A549 (cell line): ENCODE data around the gene SLC25A28. TPM values are rescaled to one million over a fixed set of nuclear protein-coding genes. Genes with fewer than 3 reads are reported as not detected.

ENCODE experiments used
- ATAC-seq, 2 experiments: fragments of 200-7000 bp in 1 of 2; fragments of >200 bp in 1 of 2; cut with Nextera tagmentation in 1 of 2; cut with Tn5 transposase in 1 of 2; 3 replicates each; pipeline versions ENCODE4 v1.8.0 to v1.9.1; 2018 to 2020; ENCODE audit warnings: mild to moderate bottlenecking in 1 of 2, moderate library complexity in 1 of 2
- CTCF ChIA-PET: fragments of 300-600 bp; sonication (Branson Sonifier 250); formaldehyde crosslinking; extraction: SDS; loops from one replicate; lab custom pipeline; 2021; ENCODE audit warnings: antibody characterized with exemption, inconsistent platforms; lab: Yijun Ruan, JAX
- POLR2A ChIA-PET: fragments of 350-600 bp; formaldehyde crosslinking; extraction: SDS; loops from one replicate; lab custom pipeline; 2021; ENCODE audit warnings: antibody characterized with exemption, inconsistent platforms; lab: Yijun Ruan, JAX
- DNase-seq, 2 experiments: peaks; one replicate each; pipeline versions ENCODE4 v3.0.0 to v3.0.0-alpha.2; 2011 to 2016; ENCODE audit warnings: low read depth in 1 of 2, low spot score in 1 of 2
- FAIRE-seq: peaks from 2 replicates; lab custom pipeline; 2011; peaks lifted over from hg19 to GRCh38; lab: Jason Lieb, UNC
- H3K27ac ChIP-seq, 2 experiments: fragments of >200 bp; sonication (Bioruptor Twin); formaldehyde crosslinking; 3 replicates each; pipeline ENCODE4 v1.5.1; 2016 to 2017
- H3K4me1 ChIP-seq: fragments of >200 bp; sonication (Bioruptor Twin); formaldehyde crosslinking; 3 replicates; pipeline ENCODE4 v1.6.1; 2016
- H3K4me2 ChIP-seq: fragments of >200 bp; sonication (Bioruptor Twin); formaldehyde crosslinking; 3 replicates; pipeline ENCODE4 v1.6.1; 2016
- H3K4me3 ChIP-seq: fragments of >200 bp; sonication (Bioruptor Twin); formaldehyde crosslinking; 3 replicates; pipeline ENCODE4 v1.5.1; 2016
- H3K9me3 ChIP-seq: fragments of >200 bp; sonication (Bioruptor Twin); formaldehyde crosslinking; 3 replicates; pipeline ENCODE4 v1.6.1; 2016
- BHLHE40 ChIP-seq: IDR thresholded peaks from 2 replicates; pipeline ENCODE4 v1.6.1; 2012; ENCODE audit warnings: low read depth, low read length, inconsistent platforms
- CBX2 ChIP-seq: fragments of 200-600 bp; sonication (generic); IDR thresholded peaks from 2 replicates; pipeline ENCODE4 v1.6.1; 2016; ENCODE audit warnings: low read depth, mild to moderate bottlenecking, borderline replicate concordance
- CEBPB ChIP-seq, 2 experiments: fragments of >200 bp in 1 of 2; sonication (Bioruptor Twin) in 1 of 2; formaldehyde crosslinking in 1 of 2; IDR thresholded peaks; 2 replicates each; pipeline ENCODE4 v1.6.1; 2012 to 2016
- CTCF ChIP-seq: fragments of >200 bp; sonication (Bioruptor Twin); formaldehyde crosslinking; IDR thresholded peaks from 3 replicates; pipeline ENCODE4 v1.5.1; 2016
- E2F6 ChIP-seq: IDR thresholded peaks from 2 replicates; pipeline ENCODE4 v1.6.1; 2012; ENCODE audit warnings: low read depth, borderline replicate concordance
- EHF ChIP-seq: fragments of 250-450 bp; sonication (Bioruptor Pico); IDR thresholded peaks from 2 replicates; pipeline ENCODE4 v1.5.0; 2020; ENCODE audit warnings: mild to moderate bottlenecking
- ELK1 ChIP-seq: fragments of 150-350 bp; IDR thresholded peaks from 2 replicates; pipeline ENCODE4 v1.6.1; 2014; ENCODE audit warnings: low read depth, mild to moderate bottlenecking, low read length
- FOXS1 ChIP-seq: fragments of 250-450 bp; sonication (Bioruptor Pico); IDR thresholded peaks from 2 replicates; pipeline ENCODE4 v1.5.0; 2020; ENCODE audit warnings: mild to moderate bottlenecking, moderate library complexity
- HMGXB4 ChIP-seq: fragments of 250-450 bp; sonication (Bioruptor Pico); IDR thresholded peaks from 2 replicates; pipeline ENCODE4 v1.5.0; 2021; ENCODE audit warnings: mild to moderate bottlenecking, moderate library complexity, borderline replicate concordance
- HOXB13 ChIP-seq: fragments of 250-450 bp; sonication (Bioruptor Pico); IDR thresholded peaks from 2 replicates; pipeline ENCODE4 v1.5.0; 2020; ENCODE audit warnings: low read depth, mild to moderate bottlenecking, moderate library complexity
- JUNB ChIP-seq: fragments of >200 bp; sonication (Bioruptor Twin); formaldehyde crosslinking; IDR thresholded peaks from 2 replicates; pipeline ENCODE4 v1.6.1; 2016
- KDM5A ChIP-seq: fragments of 200-600 bp; sonication (generic); IDR thresholded peaks from 2 replicates; pipeline ENCODE4 v1.6.1; 2016; ENCODE audit warnings: antibody characterized with exemption, mild to moderate bottlenecking
- MAFK ChIP-seq: fragments of 450-650 bp; IDR thresholded peaks from 2 replicates; pipeline ENCODE4 v1.6.1; 2014; ENCODE audit not compliant: partially characterized antibody
- MYC ChIP-seq: IDR thresholded peaks from 2 replicates; pipeline ENCODE4 v1.6.1; 2012; ENCODE audit warnings: mild to moderate bottlenecking, inconsistent platforms, low read length, improper control_type of control experiment, borderline replicate concordance
- RAD21 ChIP-seq, 2 experiments: fragments of >200 bp in 1 of 2; sonication (Bioruptor Twin) in 1 of 2; formaldehyde crosslinking in 1 of 2; IDR thresholded peaks in 1 of 2; conservative IDR thresholded peaks in 1 of 2; 2 replicates in 1 of 2; 3 replicates in 1 of 2; pipeline ENCODE4 v1.6.1; 2012 to 2018; ENCODE audit warnings: inconsistent platforms in 1 of 2
- SMC3 ChIP-seq: fragments of >200 bp; sonication (Bioruptor Twin); formaldehyde crosslinking; IDR thresholded peaks from 3 replicates; pipeline ENCODE4 v1.6.1; 2018; ENCODE audit warnings: inconsistent platforms
- SREBF2 ChIP-seq: fragments of 450-650 bp; IDR thresholded peaks from 2 replicates; pipeline ENCODE4 v1.6.1; 2014; ENCODE audit warnings: mild to moderate bottlenecking, moderate library complexity
- TP53 ChIP-seq: fragments of 250-450 bp; sonication (Bioruptor Pico); IDR thresholded peaks from 2 replicates; pipeline ENCODE4 v1.5.0; 2021; ENCODE audit warnings: mild to moderate bottlenecking, moderate library complexity
- USF2 ChIP-seq: fragments of 450-650 bp; IDR thresholded peaks from 2 replicates; pipeline ENCODE4 v1.6.1; 2014; ENCODE audit warnings: antibody characterized with exemption
- ZFP36 ChIP-seq: fragments of 450-650 bp; IDR thresholded peaks from 2 replicates; pipeline ENCODE4 v1.6.1; 2014; ENCODE audit warnings: borderline replicate concordance; ENCODE audit not compliant: partially characterized antibody
- ZNF302 ChIP-seq: fragments of 250-450 bp; sonication (Bioruptor Pico); IDR thresholded peaks from 2 replicates; pipeline ENCODE4 v1.9.0; 2021; ENCODE audit warnings: inconsistent platforms, mild to moderate bottlenecking, moderate library complexity
- WGBS: methylation state at CpG from one replicate; pipeline ENCODE4 v1.1.6; 2017; ENCODE audit errors: missing lambda C conversion rate; 5-methylcytosine and 5-hydroxymethylcytosine counted together
- polyA plus RNA-seq, 4 experiments: library from polyadenylated mRNA; depleted of rRNA in 3 of 4; stranded (reverse); fragments of >200 nt; fragmentation: RNase III in 1 of 4; extraction: RNeasy Plus Mini Kit Qiagen cat#74134 plus additional on column Dnase treatment in 1 of 4; gene quantifications; 2 replicates in 3 of 4; 3 replicates in 1 of 4; pipeline ENCODE4 v1.2.3, GENCODE V29; 2011 to 2017

Gene SLC25A28
- polyA plus RNA-seq, 2 of the 4 experiments (the other 2 are of a cell fraction) = 21.4 to 24.1 TPM

GRCh38 chr10:99630991-99631390 is 10.8 kb upstream of the SLC25A28 start:
- Histone ChIP-seq H3K4me3 (no peak overlapping the region), H3K4me1 (peaks cover 6% of the 10 kb centered on the region; the same call in 1 of the 3 replicates), H3K4me2 (no peak overlapping the region), H3K27ac (peak overlapping the region in 1 of 2 experiments; percentile 16; a peak in 1 of 6 replicates)
- ATAC-seq (no peak), DNase-seq (no peak), FAIRE-seq (no peak)
- CTCF ChIA-PET = interaction anchor here (0.6 to 2.0 kb wide), 9 partner anchors 9 to 415 kb away, joined by 3 to 12 read pairs (median 4); partner anchors contain the start of genes ENTPD7 and SLC25A28
- TF ChIP-seq ELK1 (no peak), FOXS1 (CRISPR knock-in tag) (no peak), TP53 (CRISPR knock-in tag) (no peak), KDM5A (no peak), HOXB13 (CRISPR knock-in tag) (no peak), JUNB (no peak)
- TF ChIP-seq, all 56 proteins: peak for 0
- no peaks in the 10 kb centered on the region for H3K9me3 ChIP-seq
- POLR2A ChIA-PET = interaction anchor here (1.4 kb wide), 1 partner anchor 9 kb away, joined by 5 read pairs; no protein-coding TSS in a partner anchor

GRCh38 chr10:99630433-99630832 is 10.2 kb upstream of the SLC25A28 start:
- ChIA-PET CTCF (interaction anchor here (0.6 to 2.0 kb wide), 11 partner anchors 10 to 416 kb away, joined by 3 to 12 read pairs (median 3); partner anchors contain the start of genes COX15, CUTC, ENTPD7 and SLC25A28), POLR2A (interaction anchor here (1.4 kb wide), 1 partner anchor 9 kb away, joined by 5 read pairs; no protein-coding TSS in a partner anchor)
- WGBS = 58% methylated on average over 2 of the region's 2 CpGs
- no peaks in the 10 kb centered on the region for H3K9me3 ChIP-seq
- no peak overlapping the region for H3K4me3 ChIP-seq
- 0 out of 6 replicates have a peak overlapping the region, but pooled peaks of 1 of the 2 experiments have one; percentile 16 for H3K27ac ChIP-seq
- no peak overlapping the region for H3K4me2 ChIP-seq
- peaks cover 6% of the 10 kb centered on the region; the same call in 1 of the 3 replicates for H3K4me1 ChIP-seq
- ATAC-seq (peak; percentile 56 to 80; a peak in 5 of 6 replicates), FAIRE-seq (no peak)
- TF ChIP-seq SREBF2 (no peak), CEBPB (IDR thresholded peaks at IDR 0.05) (no peak), EHF (no peak), JUNB (no peak), HOXB13 (CRISPR knock-in tag) (no peak), USF2 (no peak), CBX2 (no peak), ZNF302 (CRISPR knock-in tag) (no peak), SMC3 (peak; percentile 58), E2F6 (no peak), HMGXB4 (CRISPR knock-in tag) (no peak), MAFK (peak; percentile 90), BHLHE40 (no peak), ZFP36 (no peak), MYC (no peak), TP53 (CRISPR knock-in tag) (no peak), CTCF (peak; percentile 54), RAD21 (conservative IDR thresholded peaks at IDR 0.05 in 1 of 2, IDR thresholded peaks at IDR 0.05 in 1 of 2) (peak; percentile 57 to 72)
- TF ChIP-seq, all 56 proteins: peak for 4
- peak in 1 of 2 experiments; percentile 51 for DNase-seq
